Embryonic facial prominence (tissue), 1 donor: ENCODE measurements around the gene GPR89B.
"Not testable (repeated sequence)": the region's sequence is repeated elsewhere in the genome, so short reads cannot be mapped to it uniquely, and the experiment has no call there.

Experiments used
- DNase-seq: peaks from one replicate; pipeline ENCODE4 v3.0.0-alpha.2; 2016; ENCODE audit errors: extremely low spot score

The GPR89B gene

GRCh38 chr1:148032247-148032646 lies 104.0 kb downstream of the GPR89B start:
- DNase-seq: not testable (repeated sequence)

GRCh38 chr1:148032690-148033089 lies 104.5 kb downstream of the GPR89B start:
- not testable (repeated sequence) for DNase-seq

- not testable (repeated sequence) for DNase-seq
Observed at GRCh38 chr1:148033147-148033546, 104.9 kb downstream of the GPR89B start.

GRCh38 chr1:148037850-148038461 lies 109.7 kb downstream of the GPR89B start:
- DNase-seq: not testable (repeated sequence)

- peak; percentile 71 for DNase-seq
Observed at GRCh38 chr1:148038462-148039333, 110.5 kb downstream of the GPR89B start.
